GM10266 (cell line): ENCODE data around the gene BCAS3.

Experiments used
- DNase-seq: peaks from one replicate; pipeline ENCODE4 v3.0.0; 2012; ENCODE audit errors: extremely low spot score
- TF ChIP-seq, protein P1 (sequence below): IDR thresholded peaks from 2 replicates; pipeline ENCODE4 v1.5.1; 2012; ENCODE audit warnings: mild to moderate bottlenecking, low read depth; ENCODE audit not compliant: control insufficient read depth, insufficient read depth; ENCODE audit errors: missing control alignments

The BCAS3 gene

DNA sequence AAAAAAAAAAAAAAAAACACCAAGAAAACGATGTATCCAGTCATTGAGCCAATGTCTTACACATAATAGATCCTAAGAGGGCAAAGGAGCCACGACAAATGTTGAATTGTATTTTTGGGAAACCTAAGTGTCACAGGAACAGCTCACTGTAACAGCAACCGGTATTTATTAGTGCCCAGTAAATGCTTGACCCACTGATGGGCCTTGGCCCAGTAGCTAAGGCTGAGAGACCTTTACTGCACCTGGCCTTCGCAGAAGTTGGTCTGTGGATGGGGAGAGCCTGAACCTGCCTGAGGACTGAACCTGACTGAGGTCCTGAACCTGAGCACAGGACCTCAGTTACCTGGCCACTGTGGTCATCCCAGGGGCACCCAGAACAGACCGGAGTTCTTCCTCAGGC is 657.0 kb downstream of the BCAS3 start:
- TF ChIP-seq, protein P1, sequence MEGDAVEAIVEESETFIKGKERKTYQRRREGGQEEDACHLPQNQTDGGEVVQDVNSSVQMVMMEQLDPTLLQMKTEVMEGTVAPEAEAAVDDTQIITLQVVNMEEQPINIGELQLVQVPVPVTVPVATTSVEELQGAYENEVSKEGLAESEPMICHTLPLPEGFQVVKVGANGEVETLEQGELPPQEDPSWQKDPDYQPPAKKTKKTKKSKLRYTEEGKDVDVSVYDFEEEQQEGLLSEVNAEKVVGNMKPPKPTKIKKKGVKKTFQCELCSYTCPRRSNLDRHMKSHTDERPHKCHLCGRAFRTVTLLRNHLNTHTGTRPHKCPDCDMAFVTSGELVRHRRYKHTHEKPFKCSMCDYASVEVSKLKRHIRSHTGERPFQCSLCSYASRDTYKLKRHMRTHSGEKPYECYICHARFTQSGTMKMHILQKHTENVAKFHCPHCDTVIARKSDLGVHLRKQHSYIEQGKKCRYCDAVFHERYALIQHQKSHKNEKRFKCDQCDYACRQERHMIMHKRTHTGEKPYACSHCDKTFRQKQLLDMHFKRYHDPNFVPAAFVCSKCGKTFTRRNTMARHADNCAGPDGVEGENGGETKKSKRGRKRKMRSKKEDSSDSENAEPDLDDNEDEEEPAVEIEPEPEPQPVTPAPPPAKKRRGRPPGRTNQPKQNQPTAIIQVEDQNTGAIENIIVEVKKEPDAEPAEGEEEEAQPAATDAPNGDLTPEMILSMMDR, result no peak
- DNase-seq, result no peak

DNA sequence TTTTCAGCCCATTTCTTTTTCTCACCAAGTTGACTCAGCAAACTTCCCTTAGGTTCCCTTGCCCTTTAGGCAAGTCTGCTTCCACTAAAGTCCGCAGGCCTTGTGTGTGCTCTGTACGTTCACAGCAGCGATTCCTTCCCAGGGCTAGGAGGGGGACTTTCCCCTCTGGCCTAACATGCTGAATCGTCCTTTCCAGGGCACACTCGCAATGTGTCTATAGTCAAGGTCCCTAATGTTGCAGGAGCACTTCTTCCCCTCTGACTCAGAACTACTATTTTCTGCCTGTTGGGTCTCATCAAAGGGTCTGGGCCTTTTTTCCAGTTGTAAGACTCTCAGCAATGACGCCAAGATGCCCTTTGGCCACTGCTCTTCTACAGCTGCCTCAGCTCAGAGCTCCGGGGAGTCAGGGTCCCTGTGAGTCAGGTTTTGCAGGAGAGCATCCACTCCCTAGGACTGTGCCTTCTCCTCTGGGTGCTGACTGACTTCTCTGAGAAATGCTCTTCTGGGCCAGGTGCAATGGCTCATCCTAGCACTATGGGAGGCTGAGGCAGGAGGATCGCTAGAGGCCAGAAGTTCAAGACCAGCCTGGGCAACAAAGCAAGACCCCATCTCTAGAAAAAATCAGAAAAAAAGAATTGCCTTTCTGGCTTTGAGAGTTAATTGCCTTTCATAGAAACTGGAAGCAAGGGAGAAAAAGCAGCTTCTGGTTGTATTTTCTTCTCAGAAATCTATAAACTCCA is 657.6 kb downstream of the BCAS3 start:
- TF ChIP-seq, protein P1, result no peak

DNA sequence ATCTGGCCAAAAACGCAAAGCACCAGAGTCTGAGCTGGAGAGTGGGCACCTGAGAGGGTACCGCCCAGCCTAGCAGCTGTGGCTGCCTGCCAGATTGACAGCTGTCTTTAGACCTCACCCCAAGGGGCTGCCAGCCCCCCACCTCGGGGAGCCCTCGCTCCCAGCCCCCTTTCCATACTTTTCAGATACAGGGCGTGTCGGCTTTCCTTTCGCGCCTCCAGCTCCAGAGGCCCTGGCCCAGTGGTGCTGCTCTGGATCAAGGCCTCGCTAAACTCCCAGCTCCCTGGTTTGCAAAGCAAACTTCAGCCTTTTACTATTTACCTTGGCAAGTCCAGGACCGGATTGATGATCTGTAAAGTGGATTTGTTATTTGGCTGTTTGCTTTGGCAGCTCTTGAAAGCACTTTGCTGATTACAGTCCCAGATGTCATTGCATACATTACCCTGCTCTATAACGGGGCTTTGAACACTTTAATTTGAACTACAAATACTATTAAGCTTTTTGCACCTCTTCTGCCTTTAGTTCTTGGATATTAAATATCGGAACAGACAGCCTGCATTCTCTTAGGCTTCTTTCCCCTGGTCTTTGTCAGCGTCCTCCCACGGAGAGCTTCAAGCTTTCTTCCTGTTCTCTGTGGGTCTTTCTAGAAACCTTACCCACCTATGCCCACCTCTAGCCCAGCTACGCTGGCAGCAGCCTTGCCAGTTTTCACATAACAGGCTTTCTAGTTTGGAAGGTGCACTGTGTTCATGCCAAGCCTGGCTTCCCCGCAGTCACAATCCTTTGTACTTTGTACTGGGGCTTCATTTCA is 658.4 kb downstream of the BCAS3 start:
- no peak for DNase-seq
- TF ChIP-seq, protein P1, result no peak

More for the DNA sequence above, 657.6 kb downstream of the BCAS3 start:
- no peak for DNase-seq

DNA sequence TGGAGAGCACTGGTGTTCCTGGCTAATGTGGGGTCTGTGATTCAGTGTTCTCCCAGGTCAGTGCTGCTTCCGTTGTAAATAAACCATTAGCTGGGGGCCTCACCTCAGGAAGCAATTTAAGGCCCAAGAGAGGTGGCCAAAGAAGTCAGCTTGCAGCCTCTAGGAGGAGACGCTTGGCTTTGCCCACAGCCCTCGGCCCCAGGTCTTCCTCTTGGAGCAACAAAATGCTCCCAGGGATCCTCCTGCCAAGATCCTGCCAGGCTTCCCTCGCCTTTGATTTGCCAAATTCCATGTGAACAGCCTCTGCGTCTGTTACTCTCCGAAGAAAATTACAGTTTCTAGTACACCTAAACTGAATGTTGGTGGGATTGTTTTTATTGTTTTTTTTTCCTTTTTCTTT is 659.6 kb downstream of the BCAS3 start:
- DNase-seq, result no peak
- TF ChIP-seq, protein P1, result no peak

DNA sequence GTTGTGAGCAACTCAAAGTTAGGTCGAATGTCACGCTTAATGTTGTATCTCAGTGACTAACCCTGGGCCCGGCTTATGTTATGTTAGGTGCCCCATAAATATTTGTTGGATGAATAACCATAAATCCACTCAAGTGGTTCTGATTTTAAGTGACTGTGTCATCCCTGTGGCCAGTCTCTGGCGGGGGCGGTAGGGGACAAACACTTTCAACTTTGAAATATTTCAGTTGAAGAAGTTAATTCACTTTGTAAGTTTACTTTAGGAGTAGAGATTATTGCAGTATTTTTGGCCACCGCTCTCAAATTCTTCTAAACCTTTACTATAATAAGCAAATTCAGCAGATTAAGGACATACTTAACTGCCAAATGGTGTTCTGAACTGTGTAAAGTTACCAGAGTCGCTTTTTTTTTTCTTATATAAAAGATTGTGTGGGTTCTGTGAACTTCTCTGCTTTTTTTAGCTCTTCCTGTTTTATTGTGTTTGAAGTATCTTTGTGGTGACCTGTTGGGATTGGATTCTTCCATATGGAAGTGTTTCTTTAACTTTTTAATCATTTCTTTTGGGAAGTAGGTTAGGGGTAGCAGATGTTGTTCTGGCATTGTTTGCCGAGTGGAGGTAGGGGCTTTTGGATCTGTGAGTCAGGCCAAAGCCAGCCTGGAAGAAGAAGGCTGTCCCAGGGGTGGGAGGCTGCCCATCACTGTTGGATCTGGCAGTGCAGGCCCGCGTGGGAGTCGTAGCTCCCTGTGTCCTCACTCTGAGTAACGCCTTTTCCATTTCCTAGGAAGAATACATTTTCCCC is 660.5 kb downstream of the BCAS3 start:
- DNase-seq, result no peak
- TF ChIP-seq, protein P1, result no peak

DNA sequence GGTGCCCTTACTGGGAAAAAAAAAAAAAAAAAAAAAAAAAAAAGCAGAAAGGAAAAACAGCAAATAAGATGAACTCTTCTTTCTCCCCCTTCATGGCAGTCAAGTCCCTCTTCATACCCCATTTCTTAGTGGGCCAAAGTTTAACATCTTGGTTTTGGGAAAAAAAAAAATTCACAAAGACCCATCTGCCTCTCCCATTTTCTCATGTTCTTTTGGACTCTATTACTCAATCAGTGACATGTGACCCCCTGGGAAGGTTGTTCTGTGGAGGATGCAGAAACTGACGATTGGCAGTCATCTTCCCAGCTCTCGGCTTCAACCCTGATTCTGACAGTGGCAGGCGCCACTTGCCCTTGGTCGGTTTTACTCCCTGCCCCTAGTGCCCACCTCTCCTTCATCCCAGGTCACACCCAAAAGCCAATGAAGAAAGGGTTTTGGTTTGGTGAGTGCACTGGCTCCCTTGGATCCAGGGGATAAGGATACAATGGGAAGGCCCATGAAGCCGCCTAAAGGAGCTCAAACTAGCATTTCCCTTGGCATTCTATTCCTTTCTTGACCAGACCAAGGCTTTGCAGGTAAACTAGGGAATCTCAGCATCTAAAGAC is 661.3 kb downstream of the BCAS3 start:
- DNase-seq, result no peak
- TF ChIP-seq, protein P1, result no peak
